ENCODE measurements around the gene WASF3. TPM values are rescaled to one million over a fixed set of nuclear protein-coding genes. Genes with fewer than 3 reads are reported as not detected.

WASF3 gene
- total RNA-seq, 1 experiment from 2014 or later: 4.6 TPM

GRCh38 chr13:26681036-26681435 is 123.6 kb downstream of the WASF3 start:
- CTCF ChIA-PET: no interaction called here
- Histone ChIP-seq H3K4me1 (ENCODE audit: insufficient read depth, low read length, poor library complexity, severe bottlenecking) (no peaks in the 10 kb centered on the region), H3K36me3 (ENCODE audit: insufficient read depth, low read length, poor library complexity, severe bottlenecking) (no peaks in the 10 kb centered on the region), H3K4me3 (ENCODE audit: low read depth, low read length, poor library complexity, severe bottlenecking) (no peak overlapping the region), H3K27me3 (replicated peaks; ENCODE audit: insufficient read depth, low read depth, low read length, poor library complexity) (no peaks in the 10 kb centered on the region), H3K9me3 (ENCODE audit: low read depth, low read length, poor library complexity, severe bottlenecking) (no peaks in the 10 kb centered on the region), H3K27ac (ENCODE audit: low read depth, low read length, poor library complexity, severe bottlenecking) (no peak overlapping the region)
- no peak for DNase-seq (ENCODE audit: low spot score)
- no TSS peak for BruUV-seq (replicated peaks)
- POLR2A ChIA-PET (ENCODE audit: low non-redundant PET): no interaction called here
- TF ChIP-seq CTCF (conservative IDR thresholded peaks at IDR 0.05; ENCODE audit: low read depth, low read length) (no peak), EZH2 (IDR thresholded peaks at IDR 0.05; ENCODE audit: borderline replicate concordance, low read depth, low read length, poor library complexity, severe bottlenecking) (no peak)
- intact Hi-C loops (cut with micrococcal nuclease; ENCODE audit: unreplicated experiment): no loop called here

- CTCF ChIA-PET: no interaction called here
- DNase-seq (ENCODE audit: low spot score): no peak
These were observed 125.1 kb downstream of the WASF3 start for GRCh38 chr13:26682606-26683005.

GRCh38 chr13:26685606-26686005 is 128.1 kb downstream of the WASF3 start:
- H3K4me1 ChIP-seq (ENCODE audit: insufficient read depth, low read length, poor library complexity, severe bottlenecking): no peaks in the 10 kb centered on the region
- no TSS peak for BruUV-seq (replicated peaks)
- ChIA-PET POLR2A (ENCODE audit: low non-redundant PET) (no interaction called here), CTCF (interaction anchor here (0.7 kb wide), 1 partner anchor 57 kb away, joined by 5 read pairs; no protein-coding TSS in a partner anchor)
- H3K27ac ChIP-seq (ENCODE audit: low read depth, low read length, poor library complexity, severe bottlenecking): no peak overlapping the region
- no peak for DNase-seq (ENCODE audit: low spot score)
- TF ChIP-seq EZH2 (IDR thresholded peaks at IDR 0.05; ENCODE audit: borderline replicate concordance, low read depth, low read length, poor library complexity, severe bottlenecking) (no peak), CTCF (conservative IDR thresholded peaks at IDR 0.05; ENCODE audit: low read depth, low read length) (no peak)
- no peaks in the 10 kb centered on the region for H3K36me3 ChIP-seq (ENCODE audit: insufficient read depth, low read length, poor library complexity, severe bottlenecking)
- H3K4me3 ChIP-seq (ENCODE audit: low read depth, low read length, poor library complexity, severe bottlenecking): no peak overlapping the region
- H3K27me3 ChIP-seq (replicated peaks; ENCODE audit: insufficient read depth, low read depth, low read length, poor library complexity): no peaks in the 10 kb centered on the region
- intact Hi-C loops (cut with micrococcal nuclease; ENCODE audit: unreplicated experiment): loop anchor here (5.0 kb wide), 1 partner anchor 188 kb away; no protein-coding TSS in a partner anchor
- peaks cover 8% of the 10 kb centered on the region for H3K9me3 ChIP-seq (ENCODE audit: low read depth, low read length, poor library complexity, severe bottlenecking)

More at GRCh38 chr13:26682606-26683005, 125.1 kb downstream of the WASF3 start:
- Histone ChIP-seq H3K9me3 (ENCODE audit: low read depth, low read length, poor library complexity, severe bottlenecking) (no peaks in the 10 kb centered on the region), H3K4me3 (ENCODE audit: low read depth, low read length, poor library complexity, severe bottlenecking) (no peak overlapping the region), H3K4me1 (ENCODE audit: insufficient read depth, low read length, poor library complexity, severe bottlenecking) (no peaks in the 10 kb centered on the region), H3K27me3 (replicated peaks; ENCODE audit: insufficient read depth, low read depth, low read length, poor library complexity) (no peaks in the 10 kb centered on the region), H3K27ac (ENCODE audit: low read depth, low read length, poor library complexity, severe bottlenecking) (no peak overlapping the region), H3K36me3 (ENCODE audit: insufficient read depth, low read length, poor library complexity, severe bottlenecking) (no peaks in the 10 kb centered on the region)
- intact Hi-C loops (cut with micrococcal nuclease; ENCODE audit: unreplicated experiment): no loop called here
- TF ChIP-seq EZH2 (IDR thresholded peaks at IDR 0.05; ENCODE audit: borderline replicate concordance, low read depth, low read length, poor library complexity, severe bottlenecking): no peak
- POLR2A ChIA-PET (ENCODE audit: low non-redundant PET): no interaction called here
- BruUV-seq (replicated peaks): no TSS peak

- no peak overlapping the region for H3K27ac ChIP-seq (ENCODE audit: low read depth, low read length, poor library complexity, severe bottlenecking)
- no TSS peak for BruUV-seq (replicated peaks)
These were observed 128.8 kb downstream of the WASF3 start for GRCh38 chr13:26686285-26686684.

More at GRCh38 chr13:26686285-26686684, 128.8 kb downstream of the WASF3 start:
- ChIA-PET CTCF (no interaction called here), POLR2A (ENCODE audit: low non-redundant PET) (no interaction called here)
- no peaks in the 10 kb centered on the region for H3K27me3 ChIP-seq (replicated peaks; ENCODE audit: insufficient read depth, low read depth, low read length, poor library complexity)
- H3K4me3 ChIP-seq (ENCODE audit: low read depth, low read length, poor library complexity, severe bottlenecking): no peak overlapping the region
- no peaks in the 10 kb centered on the region for H3K4me1 ChIP-seq (ENCODE audit: insufficient read depth, low read length, poor library complexity, severe bottlenecking)
- TF ChIP-seq EZH2 (IDR thresholded peaks at IDR 0.05; ENCODE audit: borderline replicate concordance, low read depth, low read length, poor library complexity, severe bottlenecking): no peak
- no peak for TF ChIP-seq CTCF (conservative IDR thresholded peaks at IDR 0.05; ENCODE audit: low read depth, low read length)
- H3K36me3 ChIP-seq (ENCODE audit: insufficient read depth, low read length, poor library complexity, severe bottlenecking): no peaks in the 10 kb centered on the region
- DNase-seq (ENCODE audit: low spot score): no peak
- intact Hi-C loops (cut with micrococcal nuclease; ENCODE audit: unreplicated experiment): loop anchor here (5.0 kb wide), 1 partner anchor 189 kb away; no protein-coding TSS in a partner anchor
- peaks cover 8% of the 10 kb centered on the region for H3K9me3 ChIP-seq (ENCODE audit: low read depth, low read length, poor library complexity, severe bottlenecking)

Measured in A673 (cell line).